Thyroid gland (tissue), 4 donors: ENCODE measurements around the gene CDKN2B.

Experiments
- POLR2A ChIP-seq, 2 donors: fragments of 450-650 bp; IDR thresholded peaks; one replicate each; pipeline ENCODE4 v1.6.1; 2017; ENCODE audit warnings: antibody characterized with exemption in 2 of 2, mild to moderate bottlenecking in 2 of 2, moderate library complexity in 1 of 2
- TF ChIP-seq, protein P1 (sequence below), 6 experiments: fragments of 200-600 bp in 3 of 6; fragments of 450-650 bp in 3 of 6; sonication (generic) in 3 of 6; IDR thresholded peaks; one replicate each; pipeline ENCODE4 v1.5.1; 2016 to 2019; ENCODE audit warnings: antibody characterized with exemption in 6 of 6, mild to moderate bottlenecking in 2 of 6, inconsistent platforms in 1 of 6, moderate library complexity in 1 of 6

GRCh38 chr9:21991072-21991959 lies 17.8 kb downstream of the CDKN2B start:
- TF ChIP-seq POLR2A (IDR thresholded peaks at IDR 0.05), result no peak
- TF ChIP-seq, protein P1, sequence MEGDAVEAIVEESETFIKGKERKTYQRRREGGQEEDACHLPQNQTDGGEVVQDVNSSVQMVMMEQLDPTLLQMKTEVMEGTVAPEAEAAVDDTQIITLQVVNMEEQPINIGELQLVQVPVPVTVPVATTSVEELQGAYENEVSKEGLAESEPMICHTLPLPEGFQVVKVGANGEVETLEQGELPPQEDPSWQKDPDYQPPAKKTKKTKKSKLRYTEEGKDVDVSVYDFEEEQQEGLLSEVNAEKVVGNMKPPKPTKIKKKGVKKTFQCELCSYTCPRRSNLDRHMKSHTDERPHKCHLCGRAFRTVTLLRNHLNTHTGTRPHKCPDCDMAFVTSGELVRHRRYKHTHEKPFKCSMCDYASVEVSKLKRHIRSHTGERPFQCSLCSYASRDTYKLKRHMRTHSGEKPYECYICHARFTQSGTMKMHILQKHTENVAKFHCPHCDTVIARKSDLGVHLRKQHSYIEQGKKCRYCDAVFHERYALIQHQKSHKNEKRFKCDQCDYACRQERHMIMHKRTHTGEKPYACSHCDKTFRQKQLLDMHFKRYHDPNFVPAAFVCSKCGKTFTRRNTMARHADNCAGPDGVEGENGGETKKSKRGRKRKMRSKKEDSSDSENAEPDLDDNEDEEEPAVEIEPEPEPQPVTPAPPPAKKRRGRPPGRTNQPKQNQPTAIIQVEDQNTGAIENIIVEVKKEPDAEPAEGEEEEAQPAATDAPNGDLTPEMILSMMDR (IDR thresholded peaks at IDR 0.05), result no peak
